8988T (cell line): ENCODE measurements around the gene RAB3D.
"Not testable (repeated sequence)": the region's sequence is repeated elsewhere in the genome, so short reads cannot be mapped to it uniquely, and the experiment has no call there.

ENCODE experiments used
- DNase-seq: peaks from one replicate; pipeline ENCODE4 v3.0.0; 2011

The RAB3D gene

GRCh38 chr19:11339254-11340098, at the start of gene RAB3D:
RAB3D (minus strand) TSS chr19:11339657; CDS start chr19:11337399, 2,258 bp downstream.
- peak; percentile 86 for DNase-seq

- no peak for DNase-seq
Observed at GRCh38 chr19:11387162-11388034, 47.9 kb upstream of the RAB3D start.

GRCh38 chr19:11384778-11385129, 45.3 kb upstream of the RAB3D start:
- DNase-seq: no peak

GRCh38 chr19:11383706-11384048, 44.2 kb upstream of the RAB3D start:
- DNase-seq: no peak

- DNase-seq: no peak
Observed at GRCh38 chr19:11382898-11383705, 43.6 kb upstream of the RAB3D start.

- peak; percentile 85 for DNase-seq
Observed at GRCh38 chr19:11380653-11381537, 41.4 kb upstream of the RAB3D start.

- no peak for DNase-seq
Observed at GRCh38 chr19:11379857-11380350, 40.4 kb upstream of the RAB3D start.

- DNase-seq: not testable (repeated sequence)
Observed at GRCh38 chr19:11379269-11379845, 39.9 kb upstream of the RAB3D start.

- no peak for DNase-seq
Observed at GRCh38 chr19:11378319-11379189, 39.1 kb upstream of the RAB3D start.

GRCh38 chr19:11377756-11378155, 38.3 kb upstream of the RAB3D start:
- DNase-seq: no peak

GRCh38 chr19:11377237-11377636, 37.8 kb upstream of the RAB3D start:
- DNase-seq: no peak

GRCh38 chr19:11375143-11375948, 35.9 kb upstream of the RAB3D start:
- no peak for DNase-seq

- DNase-seq: peak; percentile 88
Observed at GRCh38 chr19:11374433-11375142, 35.1 kb upstream of the RAB3D start, which contains the start of gene SWSAP1. SWSAP1 (plus strand) TSS chr19:11374666; CDS start chr19:11374681, 15 bp downstream.

GRCh38 chr19:11373885-11374432, 34.5 kb upstream of the RAB3D start:
- no peak for DNase-seq

- DNase-seq: no peak
Observed at GRCh38 chr19:11373166-11373884, 33.9 kb upstream of the RAB3D start.

GRCh38 chr19:11370744-11371143, 31.3 kb upstream of the RAB3D start:
- no peak for DNase-seq

GRCh38 chr19:11367528-11367927, 28.1 kb upstream of the RAB3D start:
- DNase-seq: no peak
